GM18520 (cell line): ENCODE results near the gene C1QL1.

ENCODE experiments used
- ATAC-seq: cut with Tn5 transposase; IDR thresholded peaks from one replicate; pipeline ENCODE4 v1.9.1; 2021; ENCODE audit not compliant: unreplicated experiment

Gene C1QL1

GRCh38 chr17:44915862-44916780, 52.0 kb downstream of the C1QL1 start:
- ATAC-seq: no peak

GRCh38 chr17:44915321-44915726, 52.8 kb downstream of the C1QL1 start, which contains the start of gene GFAP:
TSS of gene GFAP (minus strand) at chr17:44915500. CDS start at chr17:44915486, 14 bp downstream.
- ATAC-seq: no peak

- no peak for ATAC-seq
Observed at GRCh38 chr17:44914698-44915271, 53.3 kb downstream of the C1QL1 start.

GRCh38 chr17:44914148-44914547, 54.0 kb downstream of the C1QL1 start:
- no peak for ATAC-seq

GRCh38 chr17:44913676-44914075, 54.4 kb downstream of the C1QL1 start:
- no peak for ATAC-seq

- ATAC-seq: no peak
Observed at GRCh38 chr17:44912763-44913544, 55.1 kb downstream of the C1QL1 start.

- ATAC-seq: no peak
Observed at GRCh38 chr17:44911133-44912001, 56.7 kb downstream of the C1QL1 start.

GRCh38 chr17:44910231-44911106, 57.6 kb downstream of the C1QL1 start:
- ATAC-seq: no peak
